C4-2B (cell line): ENCODE results near the gene UNC5C.

Experiments used
- H3K27ac ChIP-seq: fragments of 450-650 bp; 2 replicates; pipeline ENCODE4 v1.5.1; 2017
- ZFX ChIP-seq: fragments of 450-650 bp; IDR thresholded peaks from 2 replicates; pipeline ENCODE4 v1.6.1; 2017
- TF ChIP-seq, protein P1 (sequence below): fragments of 450-650 bp; conservative IDR thresholded peaks from 2 replicates; pipeline ENCODE4 v1.5.1; 2017; ENCODE audit warnings: mild to moderate bottlenecking

UNC5C gene

DNA sequence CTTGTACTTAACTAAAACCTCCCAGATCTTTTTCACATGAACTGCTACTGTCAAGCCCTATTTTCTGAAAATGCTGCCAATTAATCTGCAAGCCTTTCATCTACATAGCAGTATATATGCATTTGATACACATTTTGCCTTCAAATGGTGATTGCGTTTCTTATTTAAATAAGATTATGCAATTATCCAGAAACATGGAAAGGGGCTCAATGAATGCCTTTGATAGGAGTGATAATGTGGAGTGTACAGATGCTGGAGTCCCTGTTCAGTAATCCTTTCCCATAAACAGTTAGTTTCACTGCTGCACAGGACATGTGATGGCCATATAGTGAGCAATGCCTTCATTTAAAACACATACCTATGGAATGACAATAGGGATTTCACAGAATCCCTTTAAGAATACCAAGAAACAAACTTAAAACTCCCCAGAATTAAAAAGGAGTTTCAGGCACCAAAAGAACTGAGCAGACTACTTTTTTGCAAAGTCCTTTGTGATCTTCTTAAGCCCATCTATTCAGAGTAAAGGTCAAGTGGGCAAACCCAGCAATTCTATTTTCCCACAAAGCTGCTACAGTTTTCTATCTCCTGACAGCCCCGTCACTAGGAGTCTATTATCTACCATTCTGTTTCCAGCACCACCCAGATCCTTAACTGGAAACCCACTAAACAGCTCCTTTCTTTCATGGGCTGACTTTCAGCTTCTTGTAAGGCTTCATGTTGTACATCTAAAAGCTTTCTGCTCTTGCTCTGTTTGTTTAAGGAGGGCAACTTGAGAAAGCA is 120.3 kb downstream of the UNC5C start:
- H3K27ac ChIP-seq, result no peak overlapping the region
- no peak for TF ChIP-seq ZFX
- TF ChIP-seq, protein P1, sequence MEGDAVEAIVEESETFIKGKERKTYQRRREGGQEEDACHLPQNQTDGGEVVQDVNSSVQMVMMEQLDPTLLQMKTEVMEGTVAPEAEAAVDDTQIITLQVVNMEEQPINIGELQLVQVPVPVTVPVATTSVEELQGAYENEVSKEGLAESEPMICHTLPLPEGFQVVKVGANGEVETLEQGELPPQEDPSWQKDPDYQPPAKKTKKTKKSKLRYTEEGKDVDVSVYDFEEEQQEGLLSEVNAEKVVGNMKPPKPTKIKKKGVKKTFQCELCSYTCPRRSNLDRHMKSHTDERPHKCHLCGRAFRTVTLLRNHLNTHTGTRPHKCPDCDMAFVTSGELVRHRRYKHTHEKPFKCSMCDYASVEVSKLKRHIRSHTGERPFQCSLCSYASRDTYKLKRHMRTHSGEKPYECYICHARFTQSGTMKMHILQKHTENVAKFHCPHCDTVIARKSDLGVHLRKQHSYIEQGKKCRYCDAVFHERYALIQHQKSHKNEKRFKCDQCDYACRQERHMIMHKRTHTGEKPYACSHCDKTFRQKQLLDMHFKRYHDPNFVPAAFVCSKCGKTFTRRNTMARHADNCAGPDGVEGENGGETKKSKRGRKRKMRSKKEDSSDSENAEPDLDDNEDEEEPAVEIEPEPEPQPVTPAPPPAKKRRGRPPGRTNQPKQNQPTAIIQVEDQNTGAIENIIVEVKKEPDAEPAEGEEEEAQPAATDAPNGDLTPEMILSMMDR, result no peak

DNA sequence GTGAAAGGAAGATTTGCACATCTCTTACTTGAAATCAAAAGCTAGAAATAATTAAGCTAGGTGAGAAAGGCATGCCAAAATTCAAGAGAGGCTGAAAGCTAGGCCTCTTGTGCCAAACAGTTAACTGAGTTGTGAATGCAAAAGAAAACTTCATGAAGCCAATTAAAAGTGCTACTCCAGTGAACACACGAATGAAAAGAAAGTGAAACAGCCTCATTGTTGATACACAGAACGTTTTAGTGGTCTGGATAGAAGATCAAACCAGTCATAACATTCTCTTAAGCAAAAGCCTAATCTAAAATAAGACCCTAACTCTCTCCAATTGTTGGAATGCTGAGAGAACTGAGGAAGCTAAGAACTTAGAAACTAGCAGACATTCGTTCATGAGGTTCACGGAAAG is 122.3 kb downstream of the UNC5C start:
- H3K27ac ChIP-seq, result no peak overlapping the region
- TF ChIP-seq, protein P1, result no peak
- no peak for TF ChIP-seq ZFX

DNA sequence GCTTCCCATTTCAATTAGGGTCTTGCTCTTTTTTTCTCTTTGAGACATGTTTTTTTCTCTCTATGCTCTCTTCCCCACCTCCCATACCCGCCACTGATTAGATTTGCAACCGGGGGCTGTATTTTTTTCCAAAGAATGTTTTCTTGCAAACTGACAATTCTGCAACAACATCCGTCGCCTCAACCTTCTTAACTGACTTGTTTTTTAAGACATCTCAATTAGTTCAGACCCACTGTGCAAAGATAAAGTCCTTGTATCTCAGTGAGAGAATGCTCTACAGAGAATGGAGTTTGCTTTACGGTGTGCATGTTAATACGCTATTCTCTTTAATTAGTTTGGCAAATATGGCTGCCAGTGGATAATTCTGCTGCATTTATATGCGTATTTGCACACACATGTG is 126.3 kb downstream of the UNC5C start:
- H3K27ac ChIP-seq, result no peak overlapping the region

DNA sequence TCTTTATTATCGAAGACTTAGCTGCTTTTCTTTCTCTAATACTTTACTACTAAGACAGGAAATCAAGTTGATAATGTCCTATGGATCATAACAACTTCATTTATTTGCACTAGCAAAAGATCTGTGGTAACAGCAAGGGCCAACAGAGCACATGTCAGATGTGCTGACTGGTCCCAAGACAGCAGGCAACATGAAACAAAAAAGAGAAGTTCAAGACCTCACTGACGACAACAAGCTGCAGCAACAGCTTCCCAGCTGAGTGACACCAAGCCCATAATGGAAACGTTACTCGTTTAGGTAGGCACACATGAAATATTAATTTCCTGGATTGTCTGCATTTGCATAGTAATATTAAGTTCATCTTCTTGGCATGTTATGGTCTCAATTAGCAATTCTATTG is 126.9 kb downstream of the UNC5C start:
- TF ChIP-seq, protein P1, result no peak
- TF ChIP-seq ZFX, result no peak
- no peak overlapping the region for H3K27ac ChIP-seq

More for the DNA sequence above, 126.3 kb downstream of the UNC5C start:
- no peak for TF ChIP-seq ZFX
- TF ChIP-seq, protein P1, result no peak

DNA sequence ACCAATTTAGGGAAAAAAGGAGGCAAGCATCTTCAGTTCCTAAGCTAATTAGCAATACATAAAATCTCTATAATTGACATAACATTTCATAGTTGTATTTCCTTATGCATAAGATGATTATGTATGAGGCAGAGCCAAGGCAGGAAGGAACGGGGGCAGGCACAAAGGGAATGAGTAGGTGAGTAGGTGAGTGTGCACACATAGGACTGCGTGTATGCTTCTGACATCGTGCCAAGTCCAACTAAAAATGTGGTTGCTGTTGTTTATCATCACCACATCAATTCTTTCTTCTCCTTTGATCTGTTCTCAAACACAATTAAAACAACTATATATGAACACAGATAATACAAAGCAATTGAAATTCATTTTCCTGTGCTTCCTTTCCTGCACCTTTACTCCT is 131.2 kb downstream of the UNC5C start:
- TF ChIP-seq, protein P1, result no peak
- no peak for TF ChIP-seq ZFX
- no peak overlapping the region for H3K27ac ChIP-seq

DNA sequence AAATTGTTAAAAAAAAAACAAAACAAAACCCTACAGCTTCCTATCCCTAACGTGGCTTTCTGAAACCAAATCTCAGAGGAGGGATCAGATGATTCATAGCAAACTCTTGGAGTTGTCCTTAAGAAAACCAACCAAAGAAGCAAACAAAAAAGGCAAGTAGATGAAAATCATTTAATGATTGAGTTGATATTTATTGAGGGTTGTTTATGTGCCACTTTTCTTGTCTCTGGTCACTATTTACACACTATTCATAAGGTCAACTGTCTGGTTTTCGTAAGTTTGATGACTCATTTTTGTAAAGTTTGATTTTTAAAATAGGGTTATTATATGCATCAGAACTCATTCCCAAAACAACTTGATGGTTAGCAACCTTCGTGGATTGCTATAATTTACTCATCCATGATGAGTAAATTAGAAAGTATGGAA is 133.4 kb downstream of the UNC5C start:
- no peak overlapping the region for H3K27ac ChIP-seq
- TF ChIP-seq ZFX, result no peak
- TF ChIP-seq, protein P1, result no peak

DNA sequence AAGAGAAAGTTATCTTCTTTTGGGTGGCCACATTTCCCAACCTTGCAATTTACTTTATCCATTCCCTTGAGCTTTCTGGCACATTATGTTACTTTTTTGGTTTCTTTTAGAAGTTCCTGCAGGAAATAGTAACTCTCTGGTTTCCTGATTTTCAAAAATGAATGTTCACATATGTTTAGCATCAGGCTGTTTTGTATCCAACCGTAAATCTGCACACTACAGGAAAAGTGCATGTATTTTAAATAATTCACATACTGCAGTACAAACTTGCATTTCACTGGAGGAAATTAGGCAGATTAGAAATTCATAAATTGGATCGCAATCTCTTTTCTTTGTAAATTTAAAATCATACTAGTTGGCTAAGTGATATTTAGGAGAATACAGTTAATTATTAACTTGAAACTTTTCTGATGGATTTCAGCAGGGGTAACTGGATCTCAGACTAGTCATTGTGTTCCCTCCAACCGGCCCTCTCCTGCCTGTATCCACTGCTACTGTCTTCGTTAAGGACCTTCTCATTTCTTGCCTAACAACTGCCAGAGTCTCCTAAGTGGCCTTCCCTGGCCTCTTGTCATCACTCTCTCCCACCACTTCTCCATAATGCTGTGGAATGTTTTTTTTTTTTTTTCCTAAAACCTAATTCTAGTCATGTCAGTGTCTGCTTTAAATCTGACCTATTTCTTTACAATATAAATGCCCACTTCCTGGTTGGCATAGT is 137.2 kb downstream of the UNC5C start:
- no peak overlapping the region for H3K27ac ChIP-seq
- TF ChIP-seq, protein P1, result no peak
- TF ChIP-seq ZFX, result no peak
